Cortex of kidney (tissue), 1 donor: ENCODE measurements around the gene CNST.
"Not testable (repeated sequence)": the region's sequence is repeated elsewhere in the genome, so short reads cannot be mapped to it uniquely, and the experiment has no call there.

Experiments used
- DNase-seq: peaks from one replicate; lab custom pipeline; 2025; lab: John Stamatoyannopoulos, UW

The CNST gene

GRCh38 chr1:246677842-246678241, 111.6 kb downstream of the CNST start:
- no peak for DNase-seq

DNA sequence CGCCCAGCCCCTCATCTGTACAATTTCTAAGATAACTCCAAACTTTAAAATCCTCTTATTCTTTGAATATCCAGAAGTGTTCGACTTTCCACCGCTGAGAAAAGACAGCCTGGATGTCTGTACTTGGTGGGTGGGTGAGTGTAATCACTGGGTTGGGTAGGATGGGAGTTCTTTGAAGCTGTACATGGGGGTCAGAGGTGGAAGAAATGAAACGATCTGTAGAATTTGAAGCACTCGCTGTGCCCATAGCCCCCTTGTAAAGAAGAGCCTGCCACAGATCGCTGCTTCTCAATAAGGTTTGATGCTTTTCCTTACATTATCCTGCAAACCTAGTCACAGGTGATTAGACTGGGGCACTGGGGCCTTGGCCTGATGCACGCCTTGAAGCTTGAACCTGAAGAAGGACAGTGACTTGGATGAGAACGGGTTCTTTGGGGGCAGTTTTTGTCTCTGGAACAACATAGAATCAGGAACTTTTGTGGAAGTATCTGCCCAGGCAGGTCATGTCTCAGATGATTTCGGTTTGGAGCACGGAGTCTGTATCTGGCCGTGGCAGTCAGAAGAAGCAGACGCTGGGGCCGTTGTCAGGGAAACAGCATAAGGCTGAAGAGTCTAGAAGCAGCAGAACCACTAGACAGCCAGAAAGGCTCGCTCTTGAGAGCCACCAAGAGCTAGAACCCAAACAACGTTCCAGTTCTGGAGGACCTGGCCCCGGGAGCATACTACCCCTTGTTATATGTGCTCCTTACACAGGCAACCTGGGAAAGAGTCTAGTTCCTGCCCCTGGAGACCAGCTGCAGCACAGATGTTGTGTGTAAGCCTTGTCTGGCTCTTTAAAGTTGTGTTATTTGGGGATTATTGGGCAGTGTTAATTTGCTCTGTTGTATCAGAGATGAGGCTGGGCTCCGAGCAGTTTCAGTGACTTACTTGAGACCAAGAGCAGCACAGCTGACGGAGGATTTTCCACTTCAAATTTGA, 112.8 kb downstream of the CNST start:
- DNase-seq: no peak

DNA sequence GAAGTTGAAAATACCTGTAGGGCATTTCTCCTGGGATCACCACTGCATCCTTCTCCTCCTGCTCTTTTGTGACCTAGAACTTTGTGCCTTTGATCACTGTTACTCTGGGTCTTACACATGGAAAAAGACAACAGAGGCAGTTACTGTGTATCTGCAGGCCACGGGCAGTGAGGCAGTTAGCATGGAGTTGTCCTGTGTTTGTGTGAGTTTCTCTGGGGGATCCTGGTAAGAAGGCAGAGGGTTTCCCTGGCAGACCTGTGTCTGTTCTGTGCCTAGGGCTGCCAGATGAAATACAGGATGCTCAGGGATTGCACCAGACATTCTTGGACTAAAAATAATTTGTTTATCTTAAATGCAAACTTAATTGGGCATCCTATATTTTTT, 113.5 kb downstream of the CNST start:
- no peak for DNase-seq

DNA sequence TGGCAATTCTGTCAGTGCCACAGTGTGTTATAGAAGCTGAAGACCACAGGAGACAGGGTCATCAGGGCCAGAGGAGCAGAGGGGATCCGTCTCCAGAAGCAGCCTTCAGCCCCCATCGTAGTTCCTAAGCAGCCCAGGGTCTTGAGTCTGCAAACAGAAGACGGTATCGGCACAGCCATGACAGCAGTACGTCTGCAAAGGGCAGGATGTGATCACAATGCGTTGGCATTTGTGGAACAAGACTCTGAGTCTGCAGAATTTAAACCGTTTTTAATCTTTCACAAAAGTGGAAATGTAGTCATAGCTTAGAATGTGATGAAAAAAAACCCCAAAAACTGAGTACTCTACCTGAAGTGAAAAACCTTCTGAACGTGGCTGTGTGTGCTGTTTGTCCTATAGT, 113.9 kb downstream of the CNST start:
- no peak for DNase-seq

DNA sequence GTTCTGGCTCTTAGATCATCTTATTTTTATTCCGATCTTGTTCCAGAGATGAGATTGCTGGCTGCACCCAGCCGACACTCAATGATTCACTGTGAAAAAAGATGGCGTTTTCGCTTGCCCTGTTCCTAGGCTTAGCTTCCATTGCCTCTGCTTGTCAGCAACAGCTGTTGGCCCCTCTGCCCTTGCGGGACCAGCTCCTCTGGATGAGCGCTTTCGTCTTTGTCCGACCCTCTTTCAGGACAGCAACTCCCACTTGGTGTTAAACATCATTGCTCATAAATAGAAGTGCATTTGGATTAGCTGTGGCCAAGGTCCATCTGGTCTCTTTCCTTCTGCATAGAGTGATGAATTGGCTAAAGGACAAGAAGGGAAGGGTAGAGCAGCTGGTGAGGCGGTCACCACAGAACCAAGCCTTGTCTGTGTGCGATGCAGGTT, 114.5 kb downstream of the CNST start:
- no peak for DNase-seq

DNA sequence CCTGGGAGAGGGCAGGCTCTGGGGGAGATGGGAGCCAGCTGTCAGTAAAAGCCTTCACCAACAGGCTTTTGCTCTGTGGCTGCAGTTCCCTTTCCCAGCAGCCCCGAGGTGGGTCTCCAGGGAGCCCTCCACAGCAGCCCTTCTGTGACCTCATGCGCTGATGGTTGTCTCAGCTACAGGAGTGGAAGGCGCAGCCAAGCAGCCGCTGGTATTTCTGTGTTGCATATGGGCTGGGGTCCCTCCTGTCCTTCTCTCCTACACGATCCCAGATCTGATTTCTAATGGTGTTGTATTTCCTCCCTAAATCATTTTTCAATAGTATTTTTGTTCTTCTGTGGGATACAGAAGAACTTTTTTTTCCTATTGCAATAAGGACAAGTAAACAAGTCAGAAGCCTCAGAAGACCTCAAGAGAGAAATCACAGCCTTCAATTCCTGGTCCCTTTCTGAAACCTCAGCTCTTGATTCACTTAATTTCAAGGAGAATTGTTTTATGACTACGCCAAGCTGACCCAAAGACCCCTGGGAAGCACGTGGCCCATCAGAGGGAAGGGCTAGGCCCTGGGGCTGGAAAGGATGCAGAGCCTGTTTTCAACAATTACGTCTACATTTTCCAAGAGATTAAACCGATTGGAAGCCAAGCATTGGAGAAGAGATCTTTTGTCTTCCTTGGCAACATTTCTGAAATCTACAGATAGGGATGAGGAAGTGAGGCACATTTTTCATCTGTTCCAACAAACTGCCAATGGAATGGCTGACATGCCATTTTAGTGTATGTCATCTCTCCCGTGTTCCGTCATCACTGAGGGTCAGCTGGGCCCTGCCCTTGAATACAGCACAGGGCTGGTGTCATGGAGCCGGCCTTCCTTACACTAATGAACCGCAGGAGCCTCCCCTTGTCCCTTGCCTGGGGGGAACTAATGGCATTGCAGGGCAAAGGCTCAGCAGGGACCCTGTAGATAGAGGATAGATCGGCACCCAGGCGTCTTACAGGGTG, 115.9 kb downstream of the CNST start:
- DNase-seq: no peak

- DNase-seq: no peak
These were observed 117.3 kb downstream of the CNST start for GRCh38 chr1:246683521-246683920.

DNA sequence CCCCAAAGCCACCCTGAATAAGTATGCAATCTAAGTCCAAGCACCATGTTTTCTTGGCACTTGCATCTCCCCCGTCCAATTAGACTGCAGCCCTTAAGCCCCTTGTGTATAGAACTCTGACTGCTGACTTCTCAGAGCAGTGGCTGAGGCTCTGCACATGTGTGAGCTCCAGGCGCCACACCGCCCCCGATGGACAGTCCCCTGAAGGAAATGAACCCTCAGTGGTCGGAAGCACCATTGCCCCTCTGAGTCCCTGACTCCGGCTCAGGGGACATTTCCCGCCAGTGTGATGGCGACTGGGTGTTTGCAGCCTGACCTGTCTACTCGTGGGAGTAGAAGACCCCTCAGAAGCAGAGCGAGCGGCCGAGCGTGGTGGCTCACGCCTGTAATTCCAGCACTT, 120.7 kb downstream of the CNST start:
- DNase-seq: no peak

DNA sequence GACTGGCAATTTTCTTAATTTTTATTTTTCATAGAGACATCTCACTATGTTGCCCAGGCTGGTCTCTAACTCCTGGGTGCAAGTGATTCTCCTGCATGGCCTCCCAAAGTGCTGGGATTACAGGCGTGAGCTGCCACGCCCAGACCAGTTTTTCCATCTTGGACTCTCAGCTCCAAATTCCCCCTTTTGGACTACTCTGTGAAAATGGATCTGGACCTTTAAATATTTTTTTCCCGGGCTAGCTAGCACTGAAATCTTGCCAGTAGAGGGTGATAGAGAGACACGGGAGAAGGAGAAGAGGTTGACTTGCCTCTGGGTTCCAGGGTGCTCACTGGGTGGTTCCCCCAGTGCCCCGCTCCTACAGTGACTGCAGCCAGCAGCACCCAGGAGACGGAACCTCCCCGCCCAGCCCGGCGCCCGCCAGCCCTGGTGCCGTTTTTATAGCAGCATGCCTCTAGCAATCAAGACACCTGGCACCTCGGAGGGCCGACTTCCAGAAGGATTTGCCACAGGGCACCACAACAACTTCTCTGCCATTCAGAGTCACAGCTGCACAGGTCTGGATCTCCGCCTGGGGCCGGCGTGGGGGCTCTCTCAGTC, 123.3 kb downstream of the CNST start:
- no peak for DNase-seq

- DNase-seq: no peak
These were observed 123.8 kb downstream of the CNST start for GRCh38 chr1:246690100-246690499.

GRCh38 chr1:246691622-246692495, 125.6 kb downstream of the CNST start:
- no peak for DNase-seq

DNA sequence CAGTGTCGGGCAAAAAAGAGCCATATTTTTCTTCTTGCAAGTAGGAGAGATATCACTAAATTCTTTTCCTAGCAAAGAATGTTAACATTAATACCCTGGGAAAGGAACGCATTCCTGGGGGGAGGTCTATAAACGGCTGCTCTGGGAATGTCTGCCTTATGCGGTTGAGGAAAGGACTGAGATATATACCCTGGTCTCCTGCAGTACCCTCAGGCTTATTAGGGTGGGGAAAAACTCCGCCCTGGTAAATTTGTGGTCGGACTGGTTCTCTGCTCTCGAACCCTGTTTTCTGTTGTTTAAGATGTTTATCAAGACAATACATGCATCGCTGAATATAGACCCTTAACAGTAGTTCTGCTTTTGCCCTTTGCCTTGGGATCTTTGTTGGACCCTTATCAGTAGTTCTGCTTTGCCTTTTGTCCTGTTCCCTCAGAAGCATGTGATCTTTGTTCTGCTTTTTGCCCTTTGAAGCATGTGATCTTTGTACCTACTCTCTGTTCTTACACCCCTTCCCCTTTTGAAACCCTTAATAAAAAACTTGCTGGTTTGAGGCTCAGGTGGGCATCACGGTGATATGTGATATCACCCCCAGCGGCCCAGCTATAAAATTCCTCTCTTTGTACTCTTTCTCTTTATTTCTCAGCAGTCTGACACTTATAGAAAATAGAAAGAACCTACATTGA, 128.1 kb downstream of the CNST start:
- not testable (repeated sequence) for DNase-seq

GRCh38 chr1:246695136-246695535, 128.9 kb downstream of the CNST start:
- DNase-seq: no peak

GRCh38 chr1:246695666-246696065, 129.4 kb downstream of the CNST start:
- DNase-seq: no peak

DNA sequence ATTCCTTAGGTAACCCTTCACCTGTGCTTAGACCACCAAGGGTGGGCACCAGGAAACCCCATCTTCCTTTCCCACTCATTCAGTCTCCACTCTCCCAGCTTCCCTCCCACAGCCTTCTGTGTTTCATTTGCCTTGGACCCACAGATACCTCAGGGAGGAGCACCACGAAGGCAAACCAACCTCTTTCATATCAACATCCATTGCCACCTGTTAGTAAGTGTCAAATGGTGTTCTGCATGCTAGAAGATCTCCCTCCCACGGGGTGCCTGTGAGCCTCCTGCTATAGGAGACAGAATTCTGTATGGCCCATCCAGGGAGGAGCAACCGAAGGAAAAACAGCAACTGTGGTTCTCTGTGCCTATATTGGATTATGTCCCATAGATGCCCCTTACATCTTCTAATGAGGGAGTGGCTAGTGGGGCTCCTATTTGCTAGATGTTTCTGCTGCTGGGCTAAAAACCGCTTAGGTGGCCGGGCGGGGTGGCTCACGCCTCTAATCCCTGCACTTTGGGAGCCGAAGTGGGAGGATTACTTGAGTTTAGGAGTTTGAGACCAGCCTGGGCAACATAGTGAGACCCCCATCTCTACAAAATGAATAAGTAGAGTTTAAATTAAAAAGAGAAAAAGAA, 132.3 kb downstream of the CNST start:
- no peak for DNase-seq

DNA sequence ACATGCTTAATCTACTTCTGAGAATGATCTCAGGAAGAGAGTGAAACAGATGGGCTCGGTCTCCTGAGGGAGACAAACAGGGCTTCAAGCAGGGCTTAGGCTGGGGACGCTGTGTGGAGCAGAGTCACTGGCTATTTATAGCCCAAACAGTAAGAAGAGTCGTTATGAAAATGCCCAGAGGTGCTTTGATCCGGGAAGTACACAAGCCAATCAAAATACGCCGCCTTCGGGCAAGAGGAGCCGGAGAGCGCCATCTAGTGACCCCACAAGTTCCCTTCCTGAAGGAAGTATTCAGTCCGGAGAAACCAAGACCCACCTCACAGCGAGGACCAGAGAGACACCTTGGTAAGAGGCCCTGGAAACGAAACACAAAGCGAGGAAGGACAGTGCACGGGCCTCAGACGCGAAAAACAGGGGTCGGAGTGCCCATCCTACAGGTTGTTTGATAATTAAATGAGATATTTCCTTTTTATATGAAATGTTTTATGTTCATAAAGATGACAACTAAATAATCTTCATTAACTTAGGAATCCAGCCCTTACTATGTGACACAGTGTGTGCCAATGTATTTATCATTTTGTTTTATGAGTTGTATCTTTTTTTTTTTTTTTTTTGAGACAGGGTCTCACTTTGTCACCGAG, 133.0 kb downstream of the CNST start:
- DNase-seq: no peak

- no peak for DNase-seq
These were observed 137.3 kb downstream of the CNST start for GRCh38 chr1:246703581-246703980.

DNA sequence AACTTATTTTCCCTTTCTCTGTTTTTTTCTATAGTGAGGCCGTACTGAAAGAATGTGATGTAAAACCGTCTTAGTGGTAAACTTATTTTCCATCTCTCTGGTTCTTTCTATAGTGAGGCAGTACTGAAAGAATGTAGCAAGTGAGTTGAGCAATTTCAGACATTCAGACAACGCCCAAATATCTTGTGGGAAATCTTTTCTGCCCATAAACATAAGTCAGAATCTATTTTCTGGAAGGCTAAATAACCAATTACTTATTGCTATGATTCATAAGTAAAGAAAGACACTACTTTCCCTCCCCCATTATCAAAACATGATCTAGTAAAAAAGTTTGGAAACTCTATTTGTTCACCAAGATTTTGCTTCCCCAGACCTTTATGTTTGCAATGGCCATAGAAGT, 139.1 kb downstream of the CNST start:
- DNase-seq: no peak

- no peak for DNase-seq
These were observed 141.9 kb downstream of the CNST start for GRCh38 chr1:246708166-246708565.

- no peak for DNase-seq
These were observed 142.9 kb downstream of the CNST start for GRCh38 chr1:246709196-246709595.
